ENCODE measurements around the gene REPIN1.

REPIN1 gene

DNA sequence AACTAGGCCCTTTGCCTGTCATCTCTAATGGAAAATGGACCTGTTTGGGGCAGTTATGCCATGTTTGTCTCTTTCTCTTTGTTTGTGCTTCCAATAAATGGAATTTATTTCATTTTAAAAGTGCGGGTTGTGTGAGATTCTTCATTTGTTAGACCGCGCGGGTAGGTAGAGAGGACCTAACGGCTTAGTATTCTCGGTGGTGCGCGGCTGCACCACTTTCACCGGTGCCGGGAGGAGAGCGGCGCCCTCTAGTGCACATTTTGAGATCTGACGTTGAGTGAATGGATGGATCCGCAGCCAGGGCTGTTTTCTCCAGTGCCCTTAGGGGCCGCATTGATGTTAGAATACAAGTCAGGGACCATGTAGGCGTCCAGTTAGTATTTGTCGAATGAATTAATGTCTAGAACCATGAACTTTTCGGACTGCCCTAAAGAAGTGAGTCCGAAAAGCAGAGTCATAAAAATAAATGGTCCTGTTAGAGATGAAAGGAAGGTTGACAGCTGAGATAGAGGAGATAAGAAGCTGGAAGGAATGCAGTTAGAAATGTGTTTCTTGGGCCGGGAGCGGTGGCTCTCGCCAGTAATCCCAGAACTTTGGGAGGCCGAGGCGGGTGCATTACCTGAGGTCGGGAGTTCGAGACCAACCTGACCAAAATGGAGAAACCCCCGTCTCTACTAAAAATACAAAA is 52.5 kb downstream of the REPIN1 start:
- DNase-seq = peak; percentile 83 to 84
- Mint-ChIP-seq H3K4me1 (peaks cover 15% of the 10 kb centered on the region), H3K27me3 (no peaks in the 10 kb centered on the region), H3K4me3 (peak overlapping the region; percentile 40 to 53), H3K9me3 (no peaks in the 10 kb centered on the region), H3K27ac (no peak overlapping the region)
- ATAC-seq = peak; percentile 99

DNA sequence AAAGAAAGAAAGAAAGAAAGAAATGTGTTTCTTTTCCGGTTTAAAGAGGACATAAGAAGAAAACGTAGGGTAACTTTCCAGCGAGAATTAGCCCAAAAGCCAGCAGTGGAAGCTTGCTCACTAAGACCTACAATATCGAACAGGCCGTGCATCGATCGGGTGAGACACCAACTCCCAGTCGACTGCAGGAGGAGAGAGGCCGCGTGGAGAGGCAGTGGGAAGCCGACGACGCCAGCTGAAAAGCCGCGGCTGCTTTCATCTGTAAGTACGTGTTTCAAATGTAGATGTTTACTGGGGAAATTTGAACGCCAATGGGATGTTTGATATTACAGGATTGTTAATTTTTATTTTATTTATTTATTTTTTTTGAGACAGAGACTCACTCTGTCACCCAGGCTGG is 53.2 kb downstream of the REPIN1 start:
- DNase-seq (no peak), ATAC-seq (no peak)
- no peak overlapping the region for H3K27ac Mint-ChIP-seq
- no peaks in the 10 kb centered on the region for H3K27me3 Mint-ChIP-seq
- H3K4me1 Mint-ChIP-seq = peaks cover 15% of the 10 kb centered on the region
- no peaks in the 10 kb centered on the region for H3K9me3 Mint-ChIP-seq
- H3K4me3 Mint-ChIP-seq = no peak overlapping the region

Measured in stimulated activated naive CD8-positive, alpha-beta T cell treated with anti-CD3 and anti-CD28 coated beads, Interleukin-15, amount 100 ng/mL, for 72 hours (primary cell).